K562 (cell line): Measurements from ENCODE around the gene EXOC4. TPM values are rescaled to one million over a fixed set of nuclear protein-coding genes. Genes with fewer than 3 reads are reported as not detected.

ENCODE experiments used
- ATAC-seq: fragments of 200-7000 bp; cut with Tn5 transposase; 3 replicates; pipeline ENCODE4 v1.9.1; 2020; ENCODE audit warnings: moderate library complexity
- BruUV-seq: library from RNA; stranded (reverse); fragments of 400-500 nt; replicated peaks from 2 replicates; lab custom pipeline; 2021; lab: Mats Ljungman, UMichigan
- CTCF ChIA-PET: fragments of 300-600 bp; formaldehyde crosslinking; extraction: SDS; loops from one replicate; lab custom pipeline; 2021; ENCODE audit warnings: low intra/inter-chr PET ratio; lab: Yijun Ruan, JAX
- POLR2A ChIA-PET: fragments of 300-600, 350-650 bp; sonication (Branson Sonifier 250); formaldehyde crosslinking; extraction: SDS; loops from one replicate; lab custom pipeline; 2021; ENCODE audit warnings: antibody characterized with exemption, inconsistent platforms; lab: Yijun Ruan, JAX
- DNase-seq, 4 experiments: peaks; one replicate each; pipeline versions ENCODE4 v3.0.0 to v3.0.0-alpha.2; 2011 to 2018; ENCODE audit warnings: low spot score in 3 of 4, mixed read lengths in 3 of 4; ENCODE audit errors: extremely low read depth in 1 of 4
- FAIRE-seq: peaks from 2 replicates; lab custom pipeline; 2011; peaks lifted over from hg19 to GRCh38; lab: Jason Lieb, UNC
- H2AFZ ChIP-seq: 2 replicates; pipeline ENCODE4 v1.6.0; 2011; ENCODE audit warnings: low read depth, low read length, control low read depth, inconsistent platforms
- H3K27ac ChIP-seq: fragments of 200-600 bp; 3 replicates; pipeline ENCODE4 v1.8.0; 2011; ENCODE audit warnings: low read depth, mild to moderate bottlenecking, control low read depth, inconsistent platforms, low read length, moderate library complexity, mixed read lengths; ENCODE audit errors: extremely low read depth
- H3K27me3 ChIP-seq, 2 experiments: fragments of 300-600 bp in 1 of 2; 2 replicates in 1 of 2; 3 replicates in 1 of 2; pipeline versions ENCODE4 v1.6.0 to v1.8.0; 2011; ENCODE audit warnings: inconsistent platforms in 2 of 2, low read length in 2 of 2, mild to moderate bottlenecking in 1 of 2, mixed read lengths in 1 of 2, moderate library complexity in 1 of 2; ENCODE audit not compliant: control insufficient read depth in 2 of 2, insufficient read depth in 2 of 2
- H3K36me3 ChIP-seq: fragments of 300-600 bp; 3 replicates; pipeline ENCODE4 v1.8.0; 2011; ENCODE audit warnings: mild to moderate bottlenecking, low read length, inconsistent platforms; ENCODE audit not compliant: control insufficient read depth, insufficient read depth
- H3K4me1 ChIP-seq, 2 experiments: fragments of 200-600 bp in 1 of 2; replicated peaks in 1 of 2; 2 replicates in 1 of 2; 3 replicates in 1 of 2; pipeline versions ENCODE4 v1.5.1 to v1.8.0; 2011; ENCODE audit warnings: inconsistent platforms in 2 of 2, low read length in 2 of 2, mild to moderate bottlenecking in 1 of 2, mixed read lengths in 1 of 2, moderate library complexity in 1 of 2; ENCODE audit not compliant: control insufficient read depth in 2 of 2, insufficient read depth in 2 of 2
- H3K4me2 ChIP-seq: 2 replicates; pipeline ENCODE4 v1.6.1; 2011; ENCODE audit warnings: low read length, control low read depth, inconsistent platforms, mixed read lengths; ENCODE audit not compliant: insufficient read depth
- H3K4me3 ChIP-seq: fragments of 200-600 bp; sonication (generic), shearing (Covaris generic); 2 replicates; pipeline ENCODE4 v1.5.1; 2016; ENCODE audit warnings: control low read depth, inconsistent platforms
- H3K79me2 ChIP-seq: fragments of 200-600 bp; 3 replicates; pipeline ENCODE4 v1.8.0; 2011; ENCODE audit warnings: low read length, inconsistent platforms; ENCODE audit not compliant: control insufficient read depth, insufficient read depth
- H3K9ac ChIP-seq, 2 experiments: 2 replicates each; pipeline versions ENCODE4 v1.6.0 to v1.6.1; 2011; ENCODE audit warnings: low read depth in 2 of 2, low read length in 2 of 2, control low read depth in 1 of 2, inconsistent platforms in 1 of 2, mild to moderate bottlenecking in 1 of 2, mixed read lengths in 1 of 2; ENCODE audit not compliant: insufficient read depth in 1 of 2
- H3K9me1 ChIP-seq: one replicate; pipeline ENCODE4 v1.6.0; 2011; ENCODE audit warnings: inconsistent platforms, mild to moderate bottlenecking, low read length, moderate library complexity; ENCODE audit not compliant: control insufficient read depth, insufficient read depth
- H3K9me3 ChIP-seq: replicated peaks from 2 replicates; pipeline ENCODE4 v1.5.1; 2011; ENCODE audit warnings: low read depth, low read length, inconsistent platforms; ENCODE audit not compliant: control insufficient read depth, insufficient read depth
- H4K20me1 ChIP-seq: replicated peaks from 2 replicates; pipeline ENCODE4 v1.6.1; 2011; ENCODE audit warnings: low read length, inconsistent platforms, mixed read lengths; ENCODE audit not compliant: control insufficient read depth, insufficient read depth
- ATF1 ChIP-seq, 2 experiments: fragments of 450-650 bp in 1 of 2; IDR thresholded peaks; 2 replicates each; pipeline ENCODE4 v1.6.1; 2016; ENCODE audit warnings: missing compliant biosample characterization in 1 of 2, missing genetic modification characterization in 1 of 2
- ATF7 ChIP-seq: fragments of 450-650 bp; IDR thresholded peaks from 2 replicates; pipeline ENCODE4 v1.7.1; 2014; ENCODE audit warnings: mild to moderate bottlenecking, moderate library complexity
- CBX3 ChIP-seq, 2 experiments: IDR thresholded peaks; 1 replicate in 1 of 2; 2 replicates in 1 of 2; pipeline ENCODE4 v1.6.1; 2012; ENCODE audit warnings: inconsistent platforms in 2 of 2, low read length in 2 of 2, borderline replicate concordance in 1 of 2, control low read depth in 1 of 2
- CREM ChIP-seq: IDR thresholded peaks from 2 replicates; pipeline ENCODE4 v1.6.1; 2014; ENCODE audit warnings: antibody characterized with exemption, low read depth
- FOSL1 ChIP-seq: fragments of 200-800 bp; sonication (Bioruptor generic); conservative IDR thresholded peaks from 2 replicates; pipeline ENCODE4 v1.6.1; 2016; ENCODE audit warnings: missing genetic modification characterization, missing compliant biosample characterization
- FOXM1 ChIP-seq, 2 experiments: fragments of 450-650 bp in 1 of 2; sonication (generic) in 1 of 2; formaldehyde crosslinking in 1 of 2; IDR thresholded peaks; 2 replicates each; pipeline versions ENCODE4 v1.6.1 to v1.9.0; 2017 to 2022; ENCODE audit warnings: low read depth in 2 of 2, mild to moderate bottlenecking in 2 of 2, missing genetic modification reagents in 1 of 2, moderate library complexity in 1 of 2
- JUND ChIP-seq, 2 experiments: IDR thresholded peaks; 2 replicates in 1 of 2; 3 replicates in 1 of 2; pipeline ENCODE4 v1.6.1; 2011; ENCODE audit warnings: borderline replicate concordance in 2 of 2, low read depth in 2 of 2, low read length in 2 of 2, improper control_type of control experiment in 1 of 2, missing biosample characterization in 1 of 2, missing genetic modification characterization in 1 of 2, missing genetic modification reagents in 1 of 2
- SMARCE1 ChIP-seq: fragments of 450-650 bp; IDR thresholded peaks from 2 replicates; pipeline ENCODE4 v1.7.1; 2016; ENCODE audit warnings: mild to moderate bottlenecking
- SNIP1 ChIP-seq: fragments of 450-650 bp; IDR thresholded peaks from 2 replicates; pipeline ENCODE4 v1.7.1; 2017; ENCODE audit warnings: low read depth, mild to moderate bottlenecking
- WGBS: fragments of 100-300 bp; shearing (Covaris generic); methylation state at CpG from one replicate; pipeline ENCODE4 v1.1.6; 2016; ENCODE audit warnings: low coverage, mixed read lengths; ENCODE audit not compliant: insufficient coverage; ENCODE audit errors: missing lambda C conversion rate; 5-methylcytosine and 5-hydroxymethylcytosine counted together
- in situ Hi-C: fragments of 300-500 bp; cut with MboI; formaldehyde crosslinking; loops from 4 replicates; pipeline ENCODE4 v1.15.0; 2018; ENCODE audit warnings: inconsistent platforms, mixed read lengths
- intact Hi-C: fragments of 100-400 bp; cut with micrococcal nuclease; formaldehyde crosslinking; loops from 2 replicates; pipeline ENCODE4 v1.14.2; 2022
- polyA plus RNA-seq, 8 experiments: library from polyadenylated mRNA; depleted of rRNA in 4 of 8; stranded (reverse) in 5 of 8; unstranded in 3 of 8; fragments of >200 nt; fragmentation: Nextera tagmentation in 2 of 8; fragmentation: Illumina TruSeq in 1 of 8; extraction: Ambion mirVana in 2 of 8; extraction: Trizol in 1 of 8; gene quantifications; 2 replicates each; pipeline versions ENCODE4 v1.2.1 to v1.2.3, GENCODE V29; 2011 to 2014; ENCODE audit warnings: inconsistent platforms in 1 of 8, missing spikeins in 1 of 8
- total RNA-seq, 7 experiments: library from RNA; depleted of rRNA in 6 of 7; stranded (reverse); fragments of >200 nt in 6 of 7; fragmentation: Illumina TruSeq in 2 of 7; extraction: Trizol in 2 of 7; gene quantifications; 2 replicates each; pipeline versions ENCODE4 v1.2.1 to v1.2.3, GENCODE V29; 2011 to 2021; ENCODE audit warnings: low replicate concordance in 1 of 7
- TF ChIP-seq, protein P1 (sequence below): fragments of 450-650 bp; IDR thresholded peaks from 2 replicates; pipeline ENCODE4 v1.6.1; 2016; ENCODE audit warnings: low read depth, mild to moderate bottlenecking, moderate library complexity
- TF ChIP-seq, protein P2 (sequence below), 2 experiments: fragments of 200-800 bp in 1 of 2; sonication (Bioruptor generic) in 1 of 2; sonication (generic) in 1 of 2; formaldehyde crosslinking in 1 of 2; IDR thresholded peaks in 1 of 2; conservative IDR thresholded peaks in 1 of 2; 2 replicates each; pipeline versions ENCODE4 v1.5.0 to v1.6.1; 2016 to 2020; ENCODE audit warnings: missing compliant biosample characterization in 1 of 2, missing genetic modification characterization in 1 of 2, missing genetic modification reagents in 1 of 2
- TF ChIP-seq, protein P3 (sequence below): fragments of 450-650 bp; formaldehyde crosslinking; IDR thresholded peaks from 2 replicates; pipeline ENCODE4 v1.4.0; 2020; ENCODE audit warnings: mild to moderate bottlenecking, moderate library complexity

EXOC4 gene
- total and polyA plus RNA-seq, 9 of the 15 experiments (the other 6 are each of a cell fraction or from before 2014, with no cell fraction given): 18.5 to 73.1 (median 46.6) TPM

DNA sequence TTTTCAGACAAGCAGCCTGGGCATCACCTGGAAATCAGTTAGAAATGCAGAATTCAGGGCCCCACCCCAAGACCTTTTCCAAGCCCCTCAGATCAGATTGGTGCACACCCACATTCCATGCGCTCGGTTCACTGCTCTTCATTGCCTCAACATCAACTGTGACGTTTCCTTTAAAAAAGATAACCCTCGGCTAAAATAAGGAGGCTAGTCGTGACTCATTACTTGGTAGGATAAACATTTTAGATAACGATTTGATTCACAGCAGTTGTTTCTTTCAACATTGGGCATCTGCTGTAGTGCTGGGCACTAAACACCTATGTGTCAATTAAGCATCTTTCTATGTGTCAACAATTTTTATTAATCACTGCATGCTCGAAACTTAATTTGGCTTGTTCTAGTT is 683.2 kb downstream of the EXOC4 start:
- Histone ChIP-seq H3K79me2 (no peaks in the 10 kb centered on the region), H3K27me3 (no peaks in the 10 kb centered on the region), H3K4me2 (no peak overlapping the region), H3K4me1 (no peaks in the 10 kb centered on the region), H3K27ac (no peak overlapping the region), H2AFZ (no peak overlapping the region)
- WGBS: 6% methylated on average over 7 of the region's 7 CpGs
- DNase-seq (no peak), ATAC-seq (no peak)
- intact Hi-C loops: no loop called here
- TF ChIP-seq CBX3 (IDR thresholded peaks at IDR 0.05; ENCODE audit: borderline replicate concordance in 1 of 2, low read length in 2 of 2) (no peak), JUND (IDR thresholded peaks at IDR 0.05; ENCODE audit: borderline replicate concordance, low read depth, low read length) (peak; percentile 56), JUND (tag; IDR thresholded peaks at IDR 0.05; ENCODE audit: borderline replicate concordance, low read depth, low read length) (peak; percentile 43; the same call in 1 of the 3 replicates), ATF7 (no peak), SNIP1 (no peak), ATF1 (CRISPR knock-in tag; IDR thresholded peaks at IDR 0.05) (no peak), ATF1 (tag; IDR thresholded peaks at IDR 0.05) (peak; percentile 22; the same call in 1 of the 2 replicates), FOXM1 (IDR thresholded peaks at IDR 0.05; ENCODE audit: low read depth) (no peak), FOXM1 (CRISPR knock-in tag; IDR thresholded peaks at IDR 0.05; ENCODE audit: low read depth) (no peak), FOSL1 (tag) (peak; percentile 70), CREM (peak; percentile 48; the same call in 1 of the 2 replicates), SMARCE1 (no peak)
- TF ChIP-seq, protein P1, sequence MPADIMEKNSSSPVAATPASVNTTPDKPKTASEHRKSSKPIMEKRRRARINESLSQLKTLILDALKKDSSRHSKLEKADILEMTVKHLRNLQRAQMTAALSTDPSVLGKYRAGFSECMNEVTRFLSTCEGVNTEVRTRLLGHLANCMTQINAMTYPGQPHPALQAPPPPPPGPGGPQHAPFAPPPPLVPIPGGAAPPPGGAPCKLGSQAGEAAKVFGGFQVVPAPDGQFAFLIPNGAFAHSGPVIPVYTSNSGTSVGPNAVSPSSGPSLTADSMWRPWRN: no peak
- TF ChIP-seq, protein P2, sequence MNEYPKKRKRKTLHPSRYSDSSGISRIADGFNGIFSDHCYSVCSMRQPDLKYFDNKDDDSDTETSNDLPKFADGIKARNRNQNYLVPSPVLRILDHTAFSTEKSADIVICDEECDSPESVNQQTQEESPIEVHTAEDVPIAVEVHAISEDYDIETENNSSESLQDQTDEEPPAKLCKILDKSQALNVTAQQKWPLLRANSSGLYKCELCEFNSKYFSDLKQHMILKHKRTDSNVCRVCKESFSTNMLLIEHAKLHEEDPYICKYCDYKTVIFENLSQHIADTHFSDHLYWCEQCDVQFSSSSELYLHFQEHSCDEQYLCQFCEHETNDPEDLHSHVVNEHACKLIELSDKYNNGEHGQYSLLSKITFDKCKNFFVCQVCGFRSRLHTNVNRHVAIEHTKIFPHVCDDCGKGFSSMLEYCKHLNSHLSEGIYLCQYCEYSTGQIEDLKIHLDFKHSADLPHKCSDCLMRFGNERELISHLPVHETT (CRISPR knock-in tag; conservative IDR thresholded peaks at IDR 0.05 in 1 of 2, IDR thresholded peaks at IDR 0.05 in 1 of 2): no peak
- TF ChIP-seq, protein P3, sequence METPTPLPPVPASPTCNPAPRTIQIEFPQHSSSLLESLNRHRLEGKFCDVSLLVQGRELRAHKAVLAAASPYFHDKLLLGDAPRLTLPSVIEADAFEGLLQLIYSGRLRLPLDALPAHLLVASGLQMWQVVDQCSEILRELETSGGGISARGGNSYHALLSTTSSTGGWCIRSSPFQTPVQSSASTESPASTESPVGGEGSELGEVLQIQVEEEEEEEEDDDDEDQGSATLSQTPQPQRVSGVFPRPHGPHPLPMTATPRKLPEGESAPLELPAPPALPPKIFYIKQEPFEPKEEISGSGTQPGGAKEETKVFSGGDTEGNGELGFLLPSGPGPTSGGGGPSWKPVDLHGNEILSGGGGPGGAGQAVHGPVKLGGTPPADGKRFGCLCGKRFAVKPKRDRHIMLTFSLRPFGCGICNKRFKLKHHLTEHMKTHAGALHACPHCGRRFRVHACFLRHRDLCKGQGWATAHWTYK (CRISPR knock-in tag): no peak
- TF ChIP-seq, all 486 proteins: peak for 4
- no peak overlapping the region for H3K4me3 ChIP-seq
- no peaks in the 10 kb centered on the region for H3K9me1 ChIP-seq
- in situ Hi-C loops: no loop called here
- H4K20me1 ChIP-seq: no peaks in the 10 kb centered on the region
- peaks cover 6% of the 10 kb centered on the region; the same call in 2 of the 3 replicates for H3K36me3 ChIP-seq
- no peaks in the 10 kb centered on the region for H3K9me3 ChIP-seq
- BruUV-seq: no TSS peak
- H3K9ac ChIP-seq: no peak overlapping the region
- FAIRE-seq: no peak
- CTCF ChIA-PET: no interaction called here
- POLR2A ChIA-PET: interaction anchor here (2.3 kb wide), 1 partner anchor 11 kb away, joined by 5 read pairs; no protein-coding TSS in a partner anchor
